Measurements from ENCODE around the gene DNER. TPM values are rescaled to one million over a fixed set of nuclear protein-coding genes. Genes with fewer than 3 reads are reported as not detected.

The DNER gene
- total RNA-seq, 1 donor from 2014 or later: not detected

DNA sequence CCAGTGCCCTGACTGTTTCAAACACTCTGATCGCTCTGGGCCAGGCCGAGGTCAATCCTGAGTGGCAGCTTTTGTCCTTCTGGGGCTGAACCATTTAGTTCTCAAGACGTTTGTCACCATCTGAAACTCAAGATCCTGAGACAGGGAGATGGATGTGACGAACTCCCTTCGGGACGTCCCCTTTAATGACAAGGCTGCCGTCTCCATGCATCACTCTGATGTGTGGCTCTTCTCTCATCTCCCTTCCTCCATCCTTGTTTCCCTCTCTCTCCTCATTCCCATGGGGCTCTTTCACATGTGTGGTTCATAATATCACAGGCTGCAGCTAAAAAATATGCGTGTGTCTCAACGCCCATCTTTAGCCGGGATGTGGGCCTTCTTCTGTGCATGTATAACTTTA, 189.6 kb downstream of the DNER start:
- no peak for DNase-seq (ENCODE audit: low spot score)
- peaks cover 3% of the 10 kb centered on the region for H3K27me3 Mint-ChIP-seq (ENCODE audit: low read depth)

DNA sequence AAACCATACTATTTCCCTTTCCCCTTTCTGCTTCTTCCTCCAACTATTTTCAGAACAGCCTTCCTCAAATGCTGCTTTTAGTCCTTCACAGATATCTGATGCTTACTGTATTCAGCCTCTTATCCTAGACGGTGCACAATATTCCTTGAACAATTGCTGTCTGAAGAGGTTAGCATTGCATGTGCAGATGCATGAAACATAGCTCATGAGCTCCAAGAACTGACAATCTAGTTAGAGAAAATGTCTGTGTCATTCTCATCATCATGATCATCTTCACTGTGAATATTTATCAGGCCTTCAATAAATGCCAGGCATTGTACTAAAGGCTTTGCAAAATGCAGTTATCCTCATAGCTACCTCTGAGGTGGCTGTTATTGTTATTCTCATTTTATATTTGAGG, 190.7 kb downstream of the DNER start:
- H3K27ac Mint-ChIP-seq (ENCODE audit: unreplicated experiment): no peak overlapping the region
- H3K4me1 Mint-ChIP-seq (ENCODE audit: low read depth): peaks cover 8% of the 10 kb centered on the region
- no peaks in the 10 kb centered on the region for H3K36me3 Mint-ChIP-seq (ENCODE audit: low read depth)
- H3K4me3 Mint-ChIP-seq (ENCODE audit: unreplicated experiment): no peak overlapping the region
- no peak for TF ChIP-seq CTCF (IDR thresholded peaks at IDR 0.05)
- H3K9me3 Mint-ChIP-seq (ENCODE audit: low read depth): no peaks in the 10 kb centered on the region
- DNase-seq (ENCODE audit: low spot score): no peak
- peaks cover 4% of the 10 kb centered on the region for H3K27me3 Mint-ChIP-seq (ENCODE audit: low read depth)

More for the DNA sequence above, 189.6 kb downstream of the DNER start:
- Mint-ChIP-seq H3K9me3 (ENCODE audit: low read depth) (no peaks in the 10 kb centered on the region), H3K4me1 (ENCODE audit: low read depth) (peaks cover 8% of the 10 kb centered on the region), H3K36me3 (ENCODE audit: low read depth) (no peaks in the 10 kb centered on the region), H3K4me3 (ENCODE audit: unreplicated experiment) (no peak overlapping the region), H3K27ac (ENCODE audit: unreplicated experiment) (no peak overlapping the region)
- TF ChIP-seq CTCF (IDR thresholded peaks at IDR 0.05): no peak

DNA sequence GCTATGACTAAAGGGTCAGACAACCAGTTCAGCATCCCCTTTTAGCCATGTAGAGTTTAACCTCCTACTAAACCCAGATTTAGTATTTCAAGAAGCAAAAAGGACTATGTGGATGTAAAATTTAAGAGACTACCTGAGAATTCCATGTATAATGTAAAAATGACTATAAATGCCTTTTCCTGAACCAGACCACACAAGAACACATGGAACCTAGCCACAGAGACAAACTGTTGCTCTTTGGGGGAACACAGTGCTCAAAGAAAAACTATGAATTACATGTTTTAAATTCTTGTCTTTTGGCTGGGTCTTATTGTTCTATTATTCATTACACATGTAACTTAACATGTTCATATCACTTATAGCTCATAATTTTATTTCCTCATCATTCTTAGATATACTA, 192.8 kb downstream of the DNER start:
- Mint-ChIP-seq H3K4me1 (ENCODE audit: low read depth) (peaks cover 3% of the 10 kb centered on the region), H3K27me3 (ENCODE audit: low read depth) (peaks cover 6% of the 10 kb centered on the region), H3K9me3 (ENCODE audit: low read depth) (no peaks in the 10 kb centered on the region), H3K4me3 (ENCODE audit: unreplicated experiment) (no peak overlapping the region), H3K27ac (ENCODE audit: unreplicated experiment) (no peak overlapping the region), H3K36me3 (ENCODE audit: low read depth) (no peaks in the 10 kb centered on the region)
- no peak for TF ChIP-seq CTCF (IDR thresholded peaks at IDR 0.05)
- no peak for DNase-seq (ENCODE audit: low spot score)

- DNase-seq (ENCODE audit: low spot score): no peak
- H3K27ac Mint-ChIP-seq (ENCODE audit: unreplicated experiment): no peak overlapping the region
- TF ChIP-seq CTCF (IDR thresholded peaks at IDR 0.05): no peak
- no peak overlapping the region for H3K4me3 Mint-ChIP-seq (ENCODE audit: unreplicated experiment)
- no peaks in the 10 kb centered on the region for H3K9me3 Mint-ChIP-seq (ENCODE audit: low read depth)
- peaks cover 3% of the 10 kb centered on the region for H3K4me1 Mint-ChIP-seq (ENCODE audit: low read depth)
- no peaks in the 10 kb centered on the region for H3K36me3 Mint-ChIP-seq (ENCODE audit: low read depth)
- H3K27me3 Mint-ChIP-seq (ENCODE audit: low read depth): peaks cover 6% of the 10 kb centered on the region
These were observed 193.7 kb downstream of the DNER start for GRCh38 chr2:229520691-229521096.

- no peak overlapping the region for H3K4me3 Mint-ChIP-seq (ENCODE audit: unreplicated experiment)
- H3K27me3 Mint-ChIP-seq (ENCODE audit: low read depth): peaks cover 4% of the 10 kb centered on the region
- no peaks in the 10 kb centered on the region for H3K9me3 Mint-ChIP-seq (ENCODE audit: low read depth)
- TF ChIP-seq CTCF (IDR thresholded peaks at IDR 0.05): no peak
- H3K27ac Mint-ChIP-seq (ENCODE audit: unreplicated experiment): no peak overlapping the region
- DNase-seq (ENCODE audit: low spot score): no peak
- peaks cover 3% of the 10 kb centered on the region for H3K4me1 Mint-ChIP-seq (ENCODE audit: low read depth)
- H3K36me3 Mint-ChIP-seq (ENCODE audit: low read depth): no peaks in the 10 kb centered on the region
These were observed 194.5 kb downstream of the DNER start for GRCh38 chr2:229519655-229520430.
